HL-60 (cell line): ENCODE measurements around the gene ROGDI.

Experiments
- DNase-seq, 2 experiments: peaks; one replicate each; pipeline ENCODE4 v3.0.0-alpha.2; 2010 to 2020; ENCODE audit warnings: low read depth in 1 of 2, low spot score in 1 of 2
- H3K27ac ChIP-seq: fragments of 250-450 bp; sonication (Bioruptor Pico); replicated peaks from 2 replicates; pipeline ENCODE4 v1.5.1; 2020; ENCODE audit warnings: mild to moderate bottlenecking, moderate library complexity
- H3K27me3 ChIP-seq: fragments of 250-450 bp; sonication (Bioruptor Pico); 2 replicates; pipeline ENCODE4 v1.5.1; 2021; ENCODE audit warnings: mild to moderate bottlenecking, moderate library complexity; ENCODE audit not compliant: insufficient read depth, poor library complexity, severe bottlenecking
- H3K4me3 ChIP-seq: replicated peaks from 2 replicates; pipeline ENCODE4 v1.5.1; 2011; ENCODE audit warnings: mild to moderate bottlenecking, control low read depth, low read length; ENCODE audit not compliant: insufficient read depth
- CTCF ChIP-seq: IDR thresholded peaks from one replicate; pipeline ENCODE4 v1.5.1; 2011; ENCODE audit warnings: low read length, control low read depth, inconsistent platforms; ENCODE audit not compliant: insufficient read depth
- GABPA ChIP-seq: IDR thresholded peaks from 2 replicates; pipeline ENCODE4 v1.6.1; 2012; ENCODE audit warnings: low read depth
- POLR2AphosphoS5 ChIP-seq: IDR thresholded peaks from 2 replicates; pipeline ENCODE4 v1.6.1; 2012; ENCODE audit warnings: low read depth
- REST ChIP-seq: IDR thresholded peaks from 2 replicates; pipeline ENCODE4 v1.6.1; 2012; ENCODE audit warnings: low read depth; ENCODE audit not compliant: insufficient replicate concordance
- SPI1 ChIP-seq: IDR thresholded peaks from 2 replicates; pipeline ENCODE4 v1.6.1; 2012; ENCODE audit warnings: low read depth, mild to moderate bottlenecking, borderline replicate concordance

The ROGDI gene

GRCh38 chr16:4780235-4780634, 22.2 kb downstream of the ROGDI start:
- Histone ChIP-seq H3K4me3 (no peak overlapping the region), H3K27ac (no peak overlapping the region), H3K27me3 (no peaks in the 10 kb centered on the region)
- no peak for DNase-seq
- no peak for TF ChIP-seq GABPA

- no peak overlapping the region for H3K4me3 ChIP-seq
- no peak overlapping the region for H3K27ac ChIP-seq
- TF ChIP-seq GABPA: no peak
- no peaks in the 10 kb centered on the region for H3K27me3 ChIP-seq
- DNase-seq: no peak
These were observed 24.4 kb downstream of the ROGDI start for GRCh38 chr16:4778050-4778392.

- no peak for DNase-seq
- H3K4me3 ChIP-seq: no peak overlapping the region
- H3K27me3 ChIP-seq: no peaks in the 10 kb centered on the region
- TF ChIP-seq CTCF (no peak), REST (no peak), GABPA (no peak), SPI1 (no peak), POLR2AphosphoS5 (no peak)
- no peak overlapping the region for H3K27ac ChIP-seq
These were observed 24.9 kb downstream of the ROGDI start for GRCh38 chr16:4777339-4778049.

GRCh38 chr16:4776141-4776705, 26.2 kb downstream of the ROGDI start:
- H3K4me3 ChIP-seq: no peak overlapping the region
- H3K27me3 ChIP-seq: no peaks in the 10 kb centered on the region
- no peak overlapping the region for H3K27ac ChIP-seq
- no peak for DNase-seq
- TF ChIP-seq POLR2AphosphoS5: no peak
- TF ChIP-seq CTCF: no peak
- TF ChIP-seq SPI1: no peak
- no peak for TF ChIP-seq REST
- no peak for TF ChIP-seq GABPA

- no peak for TF ChIP-seq GABPA
- no peak for TF ChIP-seq POLR2AphosphoS5
- TF ChIP-seq SPI1: no peak
- TF ChIP-seq REST: no peak
- TF ChIP-seq CTCF: no peak
- H3K4me3 ChIP-seq: no peak overlapping the region
- no peak for DNase-seq
These were observed 27.4 kb downstream of the ROGDI start for GRCh38 chr16:4775005-4775404.

More at GRCh38 chr16:4775005-4775404, 27.4 kb downstream of the ROGDI start:
- H3K27me3 ChIP-seq: no peaks in the 10 kb centered on the region
- H3K27ac ChIP-seq: no peak overlapping the region
